GM18505 (cell line): ENCODE measurements around the gene KRT17.
"Not testable (repeated sequence)": the region's sequence is repeated elsewhere in the genome, so short reads cannot be mapped to it uniquely, and the experiment has no call there.

ENCODE experiments used
- ATAC-seq: cut with Tn5 transposase; IDR thresholded peaks from one replicate; pipeline ENCODE4 v1.9.1; 2021; ENCODE audit not compliant: unreplicated experiment
- POLR2A ChIP-seq: IDR thresholded peaks from 4 replicates; pipeline ENCODE4 v1.6.1; 2011; ENCODE audit warnings: borderline replicate concordance; ENCODE audit not compliant: insufficient read depth, insufficient read length; ENCODE audit errors: extremely low read depth

The KRT17 gene

DNA sequence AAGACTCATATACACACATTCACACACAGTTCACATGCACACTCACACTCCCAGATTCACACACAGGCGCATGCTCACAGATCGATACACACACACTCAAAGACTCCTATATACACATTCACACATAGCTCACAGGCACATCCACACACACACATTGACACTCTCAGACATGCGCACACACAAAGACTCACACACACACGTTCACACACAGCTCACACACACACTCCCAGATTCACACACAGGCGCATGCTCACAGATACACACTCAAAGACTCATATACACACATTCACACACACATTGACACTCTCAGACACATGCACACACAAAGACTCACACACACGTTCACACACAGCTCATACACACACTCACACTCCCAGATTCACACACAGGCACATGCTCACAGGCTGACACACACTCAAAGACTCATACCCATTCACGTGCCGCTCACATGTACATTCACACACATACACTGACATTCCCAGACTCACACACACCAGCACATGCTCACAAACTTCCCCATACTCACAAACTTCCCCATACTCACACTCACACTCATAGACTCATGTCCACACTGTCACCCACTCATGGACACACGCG is 25.6 kb upstream of the KRT17 start:
- TF ChIP-seq POLR2A: no peak
- no peak for ATAC-seq

DNA sequence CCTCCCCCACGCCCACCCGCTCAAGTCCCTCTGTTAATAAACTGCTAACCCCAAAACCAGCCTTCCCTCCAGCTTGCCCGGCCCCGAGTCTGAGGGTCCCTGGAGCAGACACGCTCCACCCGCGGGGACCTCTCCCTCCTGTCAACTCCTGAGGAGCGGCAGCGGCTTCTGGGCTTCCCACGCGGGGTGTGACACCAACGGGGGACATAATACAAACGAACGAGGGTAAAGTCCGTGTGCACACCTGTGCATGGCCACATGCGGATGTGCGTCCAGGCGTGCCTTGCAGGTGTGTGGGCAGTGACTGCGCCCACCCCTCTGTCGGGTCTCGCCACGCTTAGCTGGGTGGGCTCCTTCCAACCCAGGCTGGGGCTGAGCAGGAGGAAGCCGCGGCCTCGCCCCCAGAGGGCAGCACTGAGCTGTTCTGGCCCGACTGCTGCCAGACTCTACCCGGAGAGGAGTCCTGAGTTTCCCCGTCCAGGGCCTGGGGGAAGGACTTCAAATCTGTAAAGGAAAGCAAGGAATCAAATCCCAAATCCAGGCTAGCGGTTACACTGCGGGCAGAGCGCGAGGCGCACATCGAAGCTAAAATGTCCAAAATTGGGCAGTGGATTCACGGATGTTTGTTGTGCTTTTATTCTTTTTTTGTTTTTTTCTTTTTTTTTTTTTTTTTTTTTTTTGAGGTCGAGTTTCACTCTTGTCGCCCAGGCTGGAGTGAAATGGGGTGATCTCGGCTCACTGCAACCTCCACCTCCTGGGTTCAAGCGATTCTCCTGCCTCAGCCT is 24.2 kb upstream of the KRT17 start:
- no peak for ATAC-seq
- TF ChIP-seq POLR2A: no peak

DNA sequence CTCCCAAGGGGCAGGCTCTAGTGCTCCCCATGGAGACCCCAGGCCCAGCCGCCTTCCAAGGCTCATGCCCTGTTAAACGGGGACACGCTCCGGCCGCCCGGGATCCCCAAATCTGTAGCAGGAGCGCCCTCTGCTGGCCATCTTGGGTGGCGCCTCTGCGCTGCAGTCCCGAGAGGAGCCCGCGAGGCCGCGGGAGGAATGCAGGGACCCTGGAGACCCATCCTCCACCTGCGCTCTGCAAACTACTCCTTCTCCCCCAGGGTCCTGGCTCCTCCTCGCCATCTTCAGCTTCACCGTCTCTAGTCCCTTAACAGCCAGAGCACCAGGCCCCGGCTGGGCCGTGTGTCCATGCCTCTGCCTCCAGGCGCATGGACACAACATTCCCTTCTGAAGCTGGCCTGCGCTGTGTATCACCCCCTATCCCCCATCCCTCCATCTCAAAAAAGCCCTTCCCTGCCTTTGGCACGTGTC is 23.6 kb upstream of the KRT17 start:
- ATAC-seq: no peak
- TF ChIP-seq POLR2A: no peak

DNA sequence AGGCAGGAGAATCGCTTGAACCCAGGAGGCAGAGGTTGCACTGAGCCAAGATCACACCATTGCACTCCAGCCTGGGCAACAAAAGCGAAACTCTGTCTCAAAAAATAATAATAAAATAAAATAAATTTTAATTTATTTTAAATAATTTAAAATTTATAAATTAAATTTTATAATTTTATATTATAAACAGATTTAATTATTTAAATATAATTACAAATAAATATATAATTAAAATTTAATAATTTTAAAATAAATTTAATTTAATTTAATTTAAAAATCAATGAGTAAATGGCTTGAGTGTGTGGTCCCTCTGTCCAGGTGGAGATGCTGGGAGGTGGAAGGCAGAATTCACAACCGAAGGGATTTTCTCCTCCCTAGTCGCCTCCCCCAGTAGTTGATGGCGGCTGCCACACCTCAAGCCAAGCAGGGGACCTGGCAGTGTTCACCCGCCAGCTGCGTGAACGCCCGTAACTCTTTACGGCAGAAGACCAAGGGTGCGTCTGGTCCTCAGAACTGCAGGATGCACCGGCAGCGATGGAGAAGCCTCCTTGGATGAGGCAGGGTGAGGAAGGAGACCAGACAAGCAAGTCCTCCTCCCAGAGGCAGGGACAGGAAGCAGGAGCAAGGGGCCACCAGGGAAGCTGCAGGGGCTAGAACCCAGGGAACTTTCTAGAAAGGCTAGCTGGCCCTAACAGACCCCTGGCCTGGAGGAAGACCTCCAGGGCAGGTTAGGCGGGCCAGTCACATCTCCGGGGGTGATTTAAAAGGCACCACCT is 22.9 kb upstream of the KRT17 start:
- ATAC-seq: no peak

DNA sequence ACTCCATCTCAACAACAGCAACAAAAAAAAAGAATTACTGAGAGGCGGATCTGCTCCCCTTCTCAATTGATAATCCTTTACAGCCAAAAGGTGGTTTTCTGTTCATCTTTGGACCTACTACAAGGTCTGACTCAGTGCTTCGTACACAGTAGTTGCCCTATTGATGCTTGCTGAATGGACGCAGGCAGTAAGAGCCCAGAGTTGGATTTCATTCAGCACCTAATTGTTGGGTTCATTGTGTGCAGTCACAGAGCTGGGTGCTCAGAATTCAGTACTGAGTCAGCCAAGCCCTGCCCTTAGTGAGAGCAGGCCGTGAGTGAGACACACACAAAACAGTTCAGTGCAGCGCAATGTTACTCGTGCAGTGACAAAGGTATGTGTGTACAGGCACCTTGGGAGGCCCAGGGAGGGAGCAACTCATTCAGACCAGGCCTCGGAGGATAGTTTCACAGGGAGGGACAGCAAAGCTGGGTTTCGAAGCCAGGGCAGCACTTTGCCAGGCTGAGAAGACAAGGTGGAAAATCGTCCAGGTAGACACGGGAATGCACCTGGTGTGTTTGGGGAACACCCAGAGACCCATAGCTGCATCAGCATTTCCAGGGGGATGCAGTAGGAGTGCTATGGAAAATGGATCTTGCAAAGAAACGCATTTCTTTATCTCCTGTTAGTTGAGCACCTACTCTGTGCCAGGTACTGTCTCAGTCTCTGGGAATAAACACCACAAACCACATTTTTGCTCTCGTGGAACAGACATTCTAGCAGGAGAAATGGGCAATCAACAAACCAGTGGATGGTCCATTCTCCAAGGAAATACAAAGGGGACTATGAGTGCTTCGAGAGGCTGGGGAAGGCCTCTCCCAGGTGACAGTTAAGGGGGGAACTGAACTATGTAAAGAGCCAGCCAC is 18.1 kb upstream of the KRT17 start:
- TF ChIP-seq POLR2A: no peak
- ATAC-seq: no peak

More for the DNA sequence above, 22.9 kb upstream of the KRT17 start:
- no peak for TF ChIP-seq POLR2A

DNA sequence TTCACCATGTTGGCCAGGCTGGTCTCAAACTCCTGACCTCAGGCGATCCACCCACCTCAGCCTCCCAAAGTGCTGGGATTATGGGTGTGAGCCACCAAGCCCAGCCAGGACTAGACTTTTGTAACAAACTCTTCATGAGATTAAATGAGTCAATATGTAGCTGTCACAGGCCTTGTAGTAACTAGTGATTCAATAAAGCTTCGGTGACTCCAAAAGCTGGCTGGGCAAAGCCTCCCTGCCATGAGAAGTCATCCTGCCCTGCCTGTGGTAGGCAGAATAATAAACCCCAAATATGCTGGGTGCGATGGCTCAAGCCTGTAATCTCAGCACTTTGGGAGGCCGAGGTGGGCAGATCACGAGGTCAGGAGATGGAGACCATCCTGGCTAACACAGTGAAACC is 16.2 kb upstream of the KRT17 start:
- not testable (repeated sequence) for ATAC-seq

DNA sequence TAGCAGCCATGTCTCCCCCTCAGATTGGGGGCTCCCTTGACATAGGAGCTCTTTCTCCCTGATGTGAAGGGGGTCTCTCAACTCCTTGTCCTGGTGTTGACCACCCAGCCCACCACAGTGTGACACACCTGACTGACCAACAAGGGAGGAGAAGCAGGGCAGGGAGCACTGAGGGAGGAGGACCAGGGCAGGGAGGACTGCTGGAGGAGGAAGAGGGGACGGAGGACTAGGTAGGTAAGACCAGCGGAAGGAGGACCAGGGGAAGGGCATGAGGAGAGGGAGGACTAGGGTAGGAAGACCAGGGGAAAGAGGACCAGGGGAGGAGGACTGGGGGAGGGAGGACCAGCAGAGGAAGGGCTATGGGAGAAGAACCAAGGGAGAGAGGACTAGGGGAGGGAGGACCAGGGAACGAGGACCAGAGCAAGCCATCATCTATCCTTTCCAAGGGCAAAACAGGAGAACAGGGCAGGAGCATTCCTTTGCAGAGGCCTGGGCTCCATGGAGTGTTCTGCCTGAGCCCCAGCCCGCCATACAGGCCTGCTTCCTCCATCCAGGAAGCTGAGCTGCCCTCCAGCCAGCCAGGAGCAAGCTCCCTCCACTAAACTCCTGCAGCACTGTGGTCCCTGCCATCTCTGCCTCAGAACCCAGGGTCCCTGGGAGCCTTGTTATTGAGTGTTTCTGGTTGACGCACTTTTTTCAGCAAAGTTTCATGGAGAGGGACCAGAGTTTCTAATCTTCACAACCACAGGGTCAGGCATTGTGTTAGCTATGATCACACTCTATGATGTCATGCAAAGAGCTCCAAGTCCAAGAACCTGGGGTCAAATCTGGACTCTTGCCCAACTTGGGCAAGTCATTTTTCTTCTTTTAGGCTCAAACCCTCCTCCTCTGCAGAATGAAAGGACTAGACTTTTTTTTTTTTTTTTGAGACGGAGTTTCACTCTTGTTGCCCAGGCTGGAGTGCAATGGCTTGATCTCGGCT is 15.4 kb upstream of the KRT17 start:
- no peak for TF ChIP-seq POLR2A
- no peak for ATAC-seq

DNA sequence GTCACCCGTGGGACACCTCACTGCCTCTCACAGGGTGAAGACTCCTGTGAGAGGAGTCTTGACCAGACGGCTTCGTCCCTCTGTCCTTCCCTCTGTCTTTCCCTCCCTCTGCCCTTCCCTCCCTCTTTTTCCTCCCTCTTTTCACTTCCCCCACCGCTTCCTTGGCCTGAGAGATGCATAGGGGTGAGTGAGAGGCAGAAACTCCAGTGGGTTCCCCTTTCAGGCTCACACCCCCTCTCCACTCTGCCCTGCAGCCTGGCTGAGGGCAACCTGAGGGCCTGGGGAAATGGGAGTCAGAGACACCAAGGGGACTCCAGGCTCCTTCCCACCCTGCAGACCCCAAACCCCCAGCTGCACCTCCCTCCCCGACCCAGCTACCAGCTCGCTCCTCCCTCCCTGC is 14.6 kb upstream of the KRT17 start:
- no peak for TF ChIP-seq POLR2A
- no peak for ATAC-seq

DNA sequence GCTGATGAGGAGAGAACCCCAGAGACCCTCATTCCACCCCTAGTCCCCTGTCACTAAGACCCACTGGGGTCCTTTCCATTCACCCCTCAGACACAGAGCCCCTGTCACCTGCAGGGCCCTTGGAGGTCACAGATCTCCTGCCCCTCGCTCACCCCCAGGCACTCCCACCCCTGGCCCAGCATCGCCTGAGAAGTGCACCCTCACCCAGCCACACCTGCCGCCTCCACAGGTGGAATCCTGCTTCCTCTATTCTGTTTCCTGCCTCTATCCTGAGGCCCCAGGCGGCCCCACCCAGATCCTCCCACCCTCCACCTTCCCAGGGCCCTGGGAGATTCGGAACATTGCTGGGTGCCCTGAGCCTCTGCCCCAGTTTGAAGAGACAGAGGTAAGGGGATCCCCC is 13.8 kb upstream of the KRT17 start:
- TF ChIP-seq POLR2A: no peak
- ATAC-seq: no peak

DNA sequence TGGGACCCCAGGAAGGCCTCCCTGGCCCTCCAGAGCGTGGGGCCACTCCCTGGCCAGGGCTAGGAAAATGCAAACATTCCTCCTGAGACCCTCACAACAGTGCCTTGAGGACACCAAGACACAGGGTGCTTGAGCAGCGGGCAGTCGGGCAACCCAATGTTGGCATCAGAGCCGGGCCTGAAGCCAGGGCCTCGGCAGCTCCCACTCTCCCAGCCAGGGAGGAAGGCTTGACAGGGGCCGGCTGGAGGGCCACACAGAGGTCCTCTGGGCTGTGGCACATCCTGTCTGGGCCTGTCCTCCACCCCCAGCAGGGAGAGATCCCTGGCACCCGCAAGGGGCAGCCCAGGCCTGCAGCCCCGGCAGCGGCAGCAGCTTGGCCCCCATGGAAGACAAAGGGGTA is 12.3 kb upstream of the KRT17 start:
- no peak for ATAC-seq
- no peak for TF ChIP-seq POLR2A

DNA sequence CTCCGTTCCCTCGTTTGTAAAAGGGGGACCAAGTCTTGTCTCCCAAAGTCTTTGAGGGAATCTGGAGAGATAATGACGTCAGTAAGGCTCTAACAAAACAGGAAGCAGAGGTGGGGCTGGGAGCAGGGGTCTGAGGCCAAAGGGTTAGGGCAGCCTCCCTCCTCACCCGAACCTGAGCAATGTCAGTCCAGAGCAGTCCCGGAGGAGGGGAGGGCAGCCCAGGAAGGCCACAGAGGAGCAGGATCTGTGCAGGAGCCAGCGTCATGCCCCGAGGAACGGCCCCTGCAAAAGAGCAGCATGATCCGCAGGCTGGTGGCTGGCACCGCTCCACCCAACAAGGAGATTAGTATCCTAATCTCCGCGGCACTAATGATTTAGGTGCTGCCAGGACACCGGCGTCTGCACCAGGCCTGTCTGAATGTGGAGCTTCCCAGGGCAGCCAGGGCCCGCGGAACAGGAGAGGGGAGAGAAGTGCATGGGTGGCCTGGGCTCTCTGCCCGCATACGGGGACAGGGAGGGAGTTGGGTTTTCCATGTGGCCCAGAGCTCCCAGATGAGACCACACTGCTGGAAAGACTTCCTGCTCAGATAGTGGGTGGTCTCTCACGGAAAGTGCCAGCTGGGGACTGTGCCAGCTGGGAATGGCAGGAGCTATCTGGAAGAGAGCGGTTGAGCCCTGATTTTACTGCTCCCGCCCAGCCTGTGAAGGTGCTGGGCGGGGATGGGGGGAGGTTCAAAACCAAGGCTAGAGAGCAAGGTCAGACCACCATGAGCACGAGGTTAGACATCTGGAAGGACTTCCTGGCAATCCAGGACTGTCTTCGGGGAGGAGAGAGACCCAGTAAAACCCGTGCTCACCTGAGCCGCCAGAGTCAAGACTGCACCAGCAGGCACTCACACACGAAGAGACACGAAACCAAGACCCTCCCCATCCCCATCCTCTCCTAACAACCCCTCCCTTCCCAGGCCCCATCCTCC is 11.0 kb upstream of the KRT17 start:
- ATAC-seq: no peak
- TF ChIP-seq POLR2A: no peak

DNA sequence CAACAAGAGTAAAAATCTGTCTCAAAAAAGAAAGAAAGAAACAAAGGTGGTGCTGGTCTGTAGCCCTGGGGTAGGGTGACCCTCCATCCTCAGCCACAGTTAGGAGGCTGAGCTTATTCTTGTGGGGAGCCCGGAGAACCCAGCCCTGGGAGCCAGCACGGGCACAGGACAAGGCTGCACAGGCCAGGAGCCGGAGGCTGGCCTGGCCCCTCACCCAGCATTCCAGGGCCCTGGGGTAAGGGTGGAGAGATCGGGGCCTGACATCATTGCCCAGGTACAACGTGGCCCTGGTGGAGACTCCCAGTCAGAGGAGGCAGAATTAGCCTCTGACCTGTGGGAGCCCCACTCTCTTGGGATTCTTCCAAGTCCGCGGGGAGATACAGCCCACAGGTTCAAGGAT is 10.3 kb upstream of the KRT17 start:
- no peak for TF ChIP-seq POLR2A
- ATAC-seq: no peak
